Sigmoid colon (tissue), 4 donors: ENCODE data around the gene ZNF362.

Source experiments
- CTCF ChIP-seq, 4 experiments: fragments of 450-650 bp in 3 of 4; fragments of 200-600 bp in 1 of 4; IDR thresholded peaks; one replicate each; pipeline ENCODE4 v1.5.1; 2016 to 2019; ENCODE audit warnings: antibody characterized with exemption in 4 of 4, mild to moderate bottlenecking in 3 of 4, moderate library complexity in 2 of 4
- EP300 ChIP-seq, 4 donors: sonication (generic); formaldehyde crosslinking; IDR thresholded peaks; one replicate each; pipeline ENCODE4 v1.6.1; 2017; ENCODE audit warnings: antibody characterized with exemption in 4 of 4
- POLR2A ChIP-seq, 2 donors: fragments of 450-650 bp; IDR thresholded peaks; one replicate each; pipeline ENCODE4 v1.6.1; 2016; ENCODE audit warnings: antibody characterized with exemption in 2 of 2, mild to moderate bottlenecking in 2 of 2, moderate library complexity in 2 of 2

GRCh38 chr1:33211972-33212371, 44.3 kb upstream of the ZNF362 start:
- TF ChIP-seq POLR2A (IDR thresholded peaks at IDR 0.05) (no peak), EP300 (IDR thresholded peaks at IDR 0.05) (no peak), CTCF (IDR thresholded peaks at IDR 0.05) (no peak)
